HEK293 (cell line): Measurements from ENCODE around the gene SNX7.

Experiments
- CTCF ChIA-PET: fragments of 350-600 bp; formaldehyde crosslinking; extraction: SDS; loops from one replicate; lab custom pipeline; 2021; ENCODE audit warnings: antibody characterized with exemption; lab: Yijun Ruan, JAX
- POLR2A ChIA-PET: fragments of 300-600 bp; formaldehyde crosslinking; extraction: SDS; loops from one replicate; lab custom pipeline; 2020; ENCODE audit warnings: antibody characterized with exemption, inconsistent platforms; lab: Yijun Ruan, JAX
- H3K27ac ChIP-seq: fragments of 200-500 bp; sonication (Bioruptor generic); 2 replicates; pipeline ENCODE4 v1.5.1; 2014; ENCODE audit warnings: low read depth, low read length, control low read depth, inconsistent platforms; ENCODE audit errors: extremely low read depth
- H3K36me3 ChIP-seq, 2 experiments: fragments of 200-500 bp in 1 of 2; sonication (Bioruptor generic) in 1 of 2; 1 replicate in 1 of 2; 2 replicates in 1 of 2; pipeline ENCODE4 v1.5.1; 2014 to 2017; ENCODE audit warnings: inconsistent platforms in 2 of 2, low read length in 2 of 2; ENCODE audit not compliant: control insufficient read depth in 2 of 2, insufficient read depth in 1 of 2
- H3K4me1 ChIP-seq: fragments of 200-500 bp; sonication (Bioruptor generic); 2 replicates; pipeline ENCODE4 v1.5.1; 2014; ENCODE audit warnings: mild to moderate bottlenecking, low read length, inconsistent platforms; ENCODE audit not compliant: control insufficient read depth, insufficient read depth
- H3K4me3 ChIP-seq: 2 replicates; pipeline ENCODE4 v1.5.1; 2011; ENCODE audit warnings: low read depth, mild to moderate bottlenecking, control low read depth, low read length, moderate library complexity
- H3K9me3 ChIP-seq: fragments of 200-500 bp; sonication (Bioruptor generic); 2 replicates; pipeline ENCODE4 v1.5.1; 2014; ENCODE audit warnings: low read depth, low read length, inconsistent platforms; ENCODE audit not compliant: control insufficient read depth, insufficient read depth
- GFI1B ChIP-seq: fragments of 450-650 bp; formaldehyde crosslinking; IDR thresholded peaks from 2 replicates; pipeline ENCODE4 v1.5.1; 2016; ENCODE audit warnings: missing biosample characterization, missing genetic modification characterization
- SETDB1 ChIP-seq: IDR thresholded peaks from one replicate; pipeline ENCODE4 v1.6.1; 2017; ENCODE audit warnings: mild to moderate bottlenecking, low read length, moderate library complexity, mixed read lengths; ENCODE audit not compliant: insufficient read length
- ZBTB7A ChIP-seq: fragments of 450-650 bp; formaldehyde crosslinking; IDR thresholded peaks from 2 replicates; pipeline ENCODE4 v1.5.1; 2016; ENCODE audit warnings: low read depth, missing biosample characterization, missing genetic modification characterization
- ZEB2 ChIP-seq: fragments of 450-650 bp; formaldehyde crosslinking; IDR thresholded peaks from 2 replicates; pipeline ENCODE4 v1.5.1; 2016; ENCODE audit warnings: missing biosample characterization, missing genetic modification characterization
- ZIC2 ChIP-seq: fragments of 450-650 bp; formaldehyde crosslinking; IDR thresholded peaks from 2 replicates; pipeline ENCODE4 v1.5.1; 2016; ENCODE audit warnings: missing biosample characterization, missing genetic modification characterization
- ZNF175 ChIP-seq: fragments of 450-650 bp; formaldehyde crosslinking; IDR thresholded peaks from 2 replicates; pipeline ENCODE4 v1.5.1; 2016; ENCODE audit warnings: missing biosample characterization, missing genetic modification characterization
- ZNF211 ChIP-seq: fragments of 450-650 bp; formaldehyde crosslinking; IDR thresholded peaks from 2 replicates; pipeline ENCODE4 v1.5.1; 2016; ENCODE audit warnings: low read depth, missing biosample characterization, missing genetic modification characterization
- ZNF274 ChIP-seq, 2 experiments: fragments of 200-500 bp in 1 of 2; fragments of 450-650 bp in 1 of 2; sonication (Bioruptor generic) in 1 of 2; formaldehyde crosslinking in 1 of 2; IDR thresholded peaks; 2 replicates each; pipeline versions ENCODE4 v1.5.1 to v1.6.1; 2014 to 2016; ENCODE audit warnings: borderline replicate concordance in 1 of 2, inconsistent platforms in 1 of 2, low read length in 1 of 2, missing biosample characterization in 1 of 2, missing genetic modification characterization in 1 of 2
- ZNF335 ChIP-seq: fragments of 450-650 bp; formaldehyde crosslinking; conservative IDR thresholded peaks from 2 replicates; pipeline ENCODE4 v1.5.1; 2016; ENCODE audit warnings: missing biosample characterization, missing genetic modification characterization
- ZNF555 ChIP-seq: fragments of 450-650 bp; formaldehyde crosslinking; conservative IDR thresholded peaks from 2 replicates; pipeline ENCODE4 v1.5.1; 2017; ENCODE audit warnings: missing biosample characterization, mild to moderate bottlenecking, missing genetic modification characterization, inconsistent platforms
- ZNF561 ChIP-seq: fragments of 450-650 bp; IDR thresholded peaks from 2 replicates; pipeline ENCODE4 v1.5.1; 2018; ENCODE audit warnings: missing biosample characterization, missing genetic modification characterization, borderline replicate concordance
- ZNF585B ChIP-seq: fragments of 450-650 bp; formaldehyde crosslinking; IDR thresholded peaks from 2 replicates; pipeline ENCODE4 v1.5.1; 2016; ENCODE audit warnings: missing biosample characterization, missing genetic modification characterization
- ZNF664 ChIP-seq: fragments of 450-650 bp; formaldehyde crosslinking; IDR thresholded peaks from 2 replicates; pipeline ENCODE4 v1.5.1; 2016; ENCODE audit warnings: missing biosample characterization, missing genetic modification characterization
- ZNF777 ChIP-seq: fragments of 450-650 bp; formaldehyde crosslinking; IDR thresholded peaks from 2 replicates; pipeline ENCODE4 v1.5.1; 2017; ENCODE audit warnings: missing biosample characterization, missing genetic modification characterization, borderline replicate concordance
- ZNF843 ChIP-seq: fragments of 450-650 bp; formaldehyde crosslinking; IDR thresholded peaks from 2 replicates; pipeline ENCODE4 v1.5.1; 2016; ENCODE audit warnings: missing biosample characterization, missing genetic modification characterization
- TF ChIP-seq, protein P1 (sequence below): fragments of 450-650 bp; formaldehyde crosslinking; IDR thresholded peaks from 2 replicates; pipeline ENCODE4 v1.5.1; 2016; ENCODE audit warnings: missing biosample characterization, missing genetic modification characterization, low read depth
- TF ChIP-seq, protein P2 (sequence below): fragments of 450-650 bp; IDR thresholded peaks from 2 replicates; pipeline ENCODE4 v1.5.1; 2018; ENCODE audit warnings: missing biosample characterization, missing genetic modification characterization
- TF ChIP-seq, protein P3 (sequence below): fragments of 450-650 bp; formaldehyde crosslinking; IDR thresholded peaks from 2 replicates; pipeline ENCODE4 v1.5.1; 2016; ENCODE audit warnings: missing biosample characterization, missing genetic modification characterization
- TF ChIP-seq, protein P4 (sequence below): fragments of 450-650 bp; formaldehyde crosslinking; IDR thresholded peaks from 2 replicates; pipeline ENCODE4 v1.5.1; 2017; ENCODE audit warnings: missing biosample characterization, mild to moderate bottlenecking, missing genetic modification characterization, moderate library complexity

Gene SNX7

DNA sequence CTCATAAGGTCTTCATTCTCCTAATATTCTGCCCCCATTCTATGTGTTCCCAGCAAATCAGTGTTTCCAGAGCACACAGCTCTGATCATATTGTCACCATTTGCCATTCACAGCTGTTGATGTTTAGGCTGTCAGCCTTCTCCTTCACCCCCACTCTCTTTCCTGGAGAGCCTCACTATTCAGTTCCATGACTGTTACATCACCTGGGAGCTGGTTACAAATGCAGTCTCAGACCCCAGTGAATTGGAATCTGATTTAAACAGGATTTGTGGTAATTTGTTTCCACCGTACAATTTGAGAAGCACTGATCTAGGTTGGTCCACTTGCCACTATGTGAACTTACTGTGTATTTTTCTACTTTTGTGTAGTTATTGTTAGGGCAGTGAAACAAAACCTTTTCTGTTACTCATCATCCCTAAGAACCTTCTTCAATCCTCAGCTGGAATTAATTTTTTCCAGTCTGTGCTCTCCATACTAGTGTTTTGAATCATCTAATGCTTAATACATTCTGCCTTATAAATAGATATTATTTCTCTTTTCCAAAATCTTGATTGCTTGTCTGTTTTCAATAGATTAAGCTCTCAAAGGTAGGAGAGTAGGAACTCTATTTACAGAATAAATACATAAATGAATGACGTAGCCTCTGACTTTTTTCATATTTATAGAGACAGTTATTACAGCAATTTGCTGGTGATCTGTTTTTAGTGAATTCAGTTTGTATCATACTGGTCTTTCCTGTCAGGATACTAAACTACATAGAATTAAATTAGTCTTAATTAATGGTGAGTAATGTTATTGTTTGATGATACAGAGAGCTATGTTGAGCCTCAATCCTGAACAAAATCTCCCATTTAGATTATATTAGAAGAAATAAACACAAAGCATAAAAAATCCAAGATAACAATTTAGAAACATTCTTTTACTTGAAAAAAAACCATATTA is 8.1 kb downstream of the SNX7 start:
- ChIA-PET CTCF (interaction anchor here (1.2 kb wide), 1 partner anchor 8 kb away, joined by 3 read pairs; no protein-coding TSS in a partner anchor), POLR2A (interaction anchor here (0.9 kb wide), 1 partner anchor 8 kb away, joined by 4 read pairs; the partner anchor contains the start of gene SNX7)
- Histone ChIP-seq H3K36me3 (no peaks in the 10 kb centered on the region), H3K4me3 (no peak overlapping the region), H3K27ac (no peak overlapping the region), H3K4me1 (no peaks in the 10 kb centered on the region; the same call in 1 of the 2 replicates), H3K9me3 (no peaks in the 10 kb centered on the region)
- TF ChIP-seq ZNF274 (IDR thresholded peaks at IDR 0.05; ENCODE audit: low read length) (no peak), ZNF274 (tag by site-specific recombination; IDR thresholded peaks at IDR 0.05; ENCODE audit: borderline replicate concordance) (no peak), ZNF843 (tag by site-specific recombination) (no peak), ZNF777 (tag by site-specific recombination) (no peak), ZEB2 (no peak), ZNF211 (tag by site-specific recombination) (no peak), ZIC2 (no peak), ZNF335 (no peak), GFI1B (tag by site-specific recombination) (no peak), ZNF175 (tag by site-specific recombination) (no peak), ZNF585B (tag by site-specific recombination) (no peak), ZNF561 (tag by site-specific recombination) (no peak)
- TF ChIP-seq, protein P1, sequence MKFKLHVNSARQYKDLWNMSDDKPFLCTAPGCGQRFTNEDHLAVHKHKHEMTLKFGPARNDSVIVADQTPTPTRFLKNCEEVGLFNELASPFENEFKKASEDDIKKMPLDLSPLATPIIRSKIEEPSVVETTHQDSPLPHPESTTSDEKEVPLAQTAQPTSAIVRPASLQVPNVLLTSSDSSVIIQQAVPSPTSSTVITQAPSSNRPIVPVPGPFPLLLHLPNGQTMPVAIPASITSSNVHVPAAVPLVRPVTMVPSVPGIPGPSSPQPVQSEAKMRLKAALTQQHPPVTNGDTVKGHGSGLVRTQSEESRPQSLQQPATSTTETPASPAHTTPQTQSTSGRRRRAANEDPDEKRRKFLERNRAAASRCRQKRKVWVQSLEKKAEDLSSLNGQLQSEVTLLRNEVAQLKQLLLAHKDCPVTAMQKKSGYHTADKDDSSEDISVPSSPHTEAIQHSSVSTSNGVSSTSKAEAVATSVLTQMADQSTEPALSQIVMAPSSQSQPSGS (tag by site-specific recombination), result no peak
- TF ChIP-seq, protein P2, sequence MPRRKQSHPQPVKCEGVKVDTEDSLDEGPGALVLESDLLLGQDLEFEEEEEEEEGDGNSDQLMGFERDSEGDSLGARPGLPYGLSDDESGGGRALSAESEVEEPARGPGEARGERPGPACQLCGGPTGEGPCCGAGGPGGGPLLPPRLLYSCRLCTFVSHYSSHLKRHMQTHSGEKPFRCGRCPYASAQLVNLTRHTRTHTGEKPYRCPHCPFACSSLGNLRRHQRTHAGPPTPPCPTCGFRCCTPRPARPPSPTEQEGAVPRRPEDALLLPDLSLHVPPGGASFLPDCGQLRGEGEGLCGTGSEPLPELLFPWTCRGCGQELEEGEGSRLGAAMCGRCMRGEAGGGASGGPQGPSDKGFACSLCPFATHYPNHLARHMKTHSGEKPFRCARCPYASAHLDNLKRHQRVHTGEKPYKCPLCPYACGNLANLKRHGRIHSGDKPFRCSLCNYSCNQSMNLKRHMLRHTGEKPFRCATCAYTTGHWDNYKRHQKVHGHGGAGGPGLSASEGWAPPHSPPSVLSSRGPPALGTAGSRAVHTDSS, result no peak
- TF ChIP-seq, protein P3, sequence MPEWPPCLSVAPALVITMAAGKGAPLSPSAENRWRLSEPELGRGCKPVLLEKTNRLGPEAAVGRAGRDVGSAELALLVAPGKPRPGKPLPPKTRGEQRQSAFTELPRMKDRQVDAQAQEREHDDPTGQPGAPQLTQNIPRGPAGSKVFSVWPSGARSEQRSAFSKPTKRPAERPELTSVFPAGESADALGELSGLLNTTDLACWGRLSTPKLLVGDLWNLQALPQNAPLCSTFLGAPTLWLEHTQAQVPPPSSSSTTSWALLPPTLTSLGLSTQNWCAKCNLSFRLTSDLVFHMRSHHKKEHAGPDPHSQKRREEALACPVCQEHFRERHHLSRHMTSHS (tag by site-specific recombination), result no peak
- TF ChIP-seq, protein P4, sequence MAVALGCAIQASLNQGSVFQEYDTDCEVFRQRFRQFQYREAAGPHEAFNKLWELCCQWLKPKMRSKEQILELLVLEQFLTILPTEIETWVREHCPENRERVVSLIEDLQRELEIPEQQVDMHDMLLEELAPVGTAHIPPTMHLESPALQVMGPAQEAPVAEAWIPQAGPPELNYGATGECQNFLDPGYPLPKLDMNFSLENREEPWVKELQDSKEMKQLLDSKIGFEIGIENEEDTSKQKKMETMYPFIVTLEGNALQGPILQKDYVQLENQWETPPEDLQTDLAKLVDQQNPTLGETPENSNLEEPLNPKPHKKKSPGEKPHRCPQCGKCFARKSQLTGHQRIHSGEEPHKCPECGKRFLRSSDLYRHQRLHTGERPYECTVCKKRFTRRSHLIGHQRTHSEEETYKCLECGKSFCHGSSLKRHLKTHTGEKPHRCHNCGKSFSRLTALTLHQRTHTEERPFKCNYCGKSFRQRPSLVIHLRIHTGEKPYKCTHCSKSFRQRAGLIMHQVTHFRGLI (tag by site-specific recombination), result no peak

DNA sequence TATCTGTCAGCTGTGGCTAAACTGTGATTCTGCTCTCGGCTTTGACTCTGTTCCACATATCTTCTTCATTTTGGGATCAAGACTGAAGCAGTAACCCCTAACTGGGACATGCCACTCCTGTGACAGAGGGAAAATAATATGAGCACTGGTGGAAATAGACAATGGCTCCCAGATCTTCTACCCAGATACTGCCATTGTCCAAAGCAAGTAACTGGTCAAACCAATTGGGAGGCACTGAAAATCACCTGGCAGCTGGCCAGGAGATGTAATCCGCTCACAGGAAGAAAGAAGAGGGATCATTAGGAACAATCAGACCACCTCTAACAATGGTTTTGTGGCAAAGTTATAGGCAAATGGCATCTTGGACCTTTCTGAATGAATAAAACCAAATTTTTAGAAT is 10.7 kb downstream of the SNX7 start:
- Histone ChIP-seq H3K36me3 (no peaks in the 10 kb centered on the region), H3K4me1 (no peaks in the 10 kb centered on the region), H3K9me3 (no peaks in the 10 kb centered on the region), H3K4me3 (no peak overlapping the region), H3K27ac (no peak overlapping the region)
- CTCF ChIA-PET, result no interaction called here
- no peak for TF ChIP-seq ZBTB7A (tag by site-specific recombination)
- no peak for TF ChIP-seq ZNF555 (tag by site-specific recombination)
- TF ChIP-seq ZNF664 (tag by site-specific recombination), result no peak
- TF ChIP-seq ZEB2, result no peak
- no peak for TF ChIP-seq SETDB1
- POLR2A ChIA-PET, result no interaction called here
